Activated CD4-positive, alpha-beta T cell treated with anti-CD3 and anti-CD28 coated beads, Interleukin-2, Interleukin-4, amounts not matched to agents 100 ng/mL and 50 ng/mL, durations not matched to agents 16 hours and 8 hours (primary cell): ENCODE measurements around the gene ZNF892.
A peak's percentile ranks its signal among the peaks of the same experiment; 100 is the strongest.
"Not testable (repeated sequence)": the region's sequence is repeated elsewhere in the genome, so short reads cannot be mapped to it uniquely, and the experiment has no call there.

Experiments
- DNase-seq: peaks from one replicate; pipeline ENCODE4 v3.0.0-alpha.2; 2020; ENCODE audit warnings: low spot score

Gene ZNF892

DNA sequence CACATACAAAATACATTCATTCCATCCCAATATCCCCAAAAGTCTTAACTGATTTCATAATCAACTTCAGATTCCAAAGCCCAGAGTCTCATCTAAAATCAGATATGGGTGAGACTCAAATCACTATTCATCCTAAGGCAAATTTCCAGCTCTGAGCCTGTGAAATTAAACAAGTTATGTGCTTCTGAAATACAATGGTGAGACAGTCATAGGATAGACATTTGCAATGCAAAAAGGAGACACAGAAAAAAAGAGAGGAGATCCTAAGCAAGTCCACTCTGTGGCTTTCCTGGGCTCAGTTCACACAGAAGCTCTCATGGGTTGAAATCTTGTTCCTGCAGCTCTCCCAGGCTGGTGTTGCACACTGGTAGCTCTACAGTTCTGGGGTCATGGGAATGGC is 18.3 kb downstream of the ZNF892 start:
- DNase-seq: no peak

DNA sequence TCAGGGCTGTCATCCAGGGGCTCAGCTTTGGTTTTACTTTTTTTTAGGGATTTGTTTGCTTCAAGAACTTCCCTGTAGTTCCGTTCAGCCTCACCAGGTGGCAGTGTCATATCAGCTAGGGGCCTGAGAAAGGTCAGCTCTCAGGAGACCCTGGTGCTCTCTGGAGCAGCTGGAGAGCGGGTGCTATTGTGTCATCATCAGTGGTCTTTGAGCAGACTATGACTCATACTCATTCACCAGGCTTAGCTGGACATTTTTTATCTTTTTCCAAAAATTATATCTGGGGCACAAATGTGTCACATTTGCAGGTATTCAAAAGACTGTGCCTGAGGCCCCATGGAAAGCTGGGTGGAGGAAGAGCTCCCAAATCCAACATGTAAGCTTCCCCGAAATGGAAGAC is 24.4 kb downstream of the ZNF892 start:
- DNase-seq: peak; percentile 9

DNA sequence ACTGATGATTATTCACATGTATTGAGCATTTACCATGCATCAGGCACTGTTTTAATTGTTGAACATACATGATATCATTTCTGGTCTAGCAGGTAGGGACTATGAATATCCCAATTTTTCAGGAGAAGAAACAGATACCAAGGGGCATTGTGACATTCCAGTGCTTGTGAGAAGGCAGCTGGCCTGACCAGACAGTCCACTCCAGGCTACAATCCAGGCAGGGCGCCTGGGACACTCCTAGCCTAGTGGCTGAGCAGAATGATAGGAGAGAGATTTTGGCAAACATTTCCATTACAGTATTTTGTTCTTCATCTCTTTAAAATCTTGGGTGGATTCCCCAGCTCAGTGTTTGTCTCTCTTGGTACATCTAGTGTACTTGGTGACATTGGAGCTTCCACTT is 24.9 kb downstream of the ZNF892 start:
- no peak for DNase-seq

DNA sequence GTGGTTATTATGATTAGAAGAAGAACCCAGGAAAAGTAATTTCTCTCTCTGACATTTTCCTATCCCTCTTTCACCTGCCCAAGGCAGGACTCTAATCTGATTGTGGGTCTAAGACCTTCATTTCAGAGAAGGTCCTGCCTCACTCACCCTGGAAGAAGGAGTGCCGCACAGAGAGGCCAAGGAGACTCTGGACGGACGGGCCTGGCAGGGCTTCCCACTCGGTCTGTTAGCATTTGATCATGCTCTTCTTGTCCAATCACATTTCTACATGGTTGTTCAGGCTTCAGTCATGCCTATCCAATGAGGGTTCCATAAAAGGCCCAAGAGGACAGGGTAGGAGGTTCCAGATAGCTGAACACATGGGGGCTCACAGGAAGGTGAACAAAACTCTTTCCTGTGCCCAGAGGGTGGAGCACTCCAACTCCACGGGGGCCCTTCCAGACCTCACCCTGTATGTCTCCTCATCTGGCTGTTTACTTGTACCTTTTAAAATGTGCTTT is 27.0 kb downstream of the ZNF892 start:
- DNase-seq: no peak

DNA sequence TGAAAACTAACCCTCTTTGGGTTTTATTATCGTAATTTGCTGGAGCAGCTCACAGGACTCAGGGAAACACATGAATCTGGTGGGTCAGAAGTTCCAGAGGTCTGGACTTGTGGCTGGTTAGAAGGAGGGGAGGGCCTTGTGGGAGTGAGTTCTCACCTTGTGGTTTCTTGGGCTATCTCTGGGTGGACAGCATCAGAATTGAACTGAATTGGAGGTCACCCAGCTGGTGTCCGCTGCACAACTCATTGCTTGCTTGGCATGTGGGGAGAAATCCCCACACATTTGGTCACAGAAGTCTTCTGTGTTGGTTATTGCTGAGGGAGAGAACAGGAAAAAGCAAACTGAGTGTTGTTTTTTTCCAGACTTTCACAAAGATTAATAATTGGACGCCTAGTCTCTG is 27.5 kb downstream of the ZNF892 start:
- no peak for DNase-seq

DNA sequence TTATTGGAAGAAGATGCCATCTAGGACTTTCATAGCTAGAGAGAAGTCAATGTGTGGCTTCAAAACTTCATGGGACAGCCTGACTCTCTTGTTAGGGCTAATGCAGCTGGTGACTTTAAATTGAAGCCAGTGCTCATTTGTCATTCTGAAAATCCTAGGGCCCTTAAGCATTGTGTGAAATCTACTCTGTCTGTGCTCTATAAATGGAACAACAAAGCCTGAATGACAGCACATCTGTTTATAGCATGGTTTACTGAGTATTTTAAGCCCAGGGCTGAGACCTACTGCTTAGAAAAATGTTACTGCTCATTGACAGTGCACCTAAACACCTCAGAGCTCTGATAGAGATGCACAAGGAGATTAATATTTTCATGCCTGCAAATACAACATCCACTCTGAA is 30.8 kb downstream of the ZNF892 start:
- DNase-seq: no peak

DNA sequence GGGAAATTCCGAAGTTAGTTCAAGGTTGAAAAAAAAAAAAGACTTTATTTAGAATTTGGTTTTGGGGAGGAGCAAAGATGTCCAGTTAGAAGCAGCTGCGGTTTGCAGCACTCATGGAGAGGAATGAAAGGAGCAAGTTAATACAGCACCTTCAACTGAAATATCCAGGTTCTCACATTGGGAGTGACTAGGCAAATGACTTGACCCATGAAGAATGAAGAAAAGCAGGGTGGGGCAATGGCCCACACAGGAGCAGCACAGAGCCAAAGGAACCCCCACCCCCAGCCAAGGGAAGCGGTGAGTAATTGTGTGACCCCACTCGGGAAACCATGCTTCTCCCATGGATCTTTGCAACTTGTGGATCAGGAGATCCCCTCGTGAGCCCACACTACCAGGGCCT is 32.8 kb downstream of the ZNF892 start:
- no peak for DNase-seq

DNA sequence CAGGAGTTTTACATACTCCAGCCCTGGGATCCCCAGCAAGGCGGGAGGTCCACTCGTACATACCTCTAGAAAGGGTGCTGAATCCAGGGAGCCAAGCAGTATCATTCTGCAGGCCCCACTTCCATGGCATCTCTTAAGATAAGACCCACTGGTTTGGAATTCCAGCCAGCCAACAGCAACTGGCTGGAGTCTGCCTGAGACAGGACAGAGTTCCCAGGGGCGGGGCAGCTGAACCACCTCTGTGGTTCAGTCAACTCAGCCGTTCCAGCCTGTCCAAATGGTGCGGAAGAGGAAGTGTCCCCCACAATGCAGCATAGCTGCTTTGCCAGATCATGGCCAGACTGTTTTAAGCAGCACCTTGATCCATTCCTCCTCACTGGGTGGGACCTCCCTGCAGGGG is 33.2 kb downstream of the ZNF892 start:
- no peak for DNase-seq

DNA sequence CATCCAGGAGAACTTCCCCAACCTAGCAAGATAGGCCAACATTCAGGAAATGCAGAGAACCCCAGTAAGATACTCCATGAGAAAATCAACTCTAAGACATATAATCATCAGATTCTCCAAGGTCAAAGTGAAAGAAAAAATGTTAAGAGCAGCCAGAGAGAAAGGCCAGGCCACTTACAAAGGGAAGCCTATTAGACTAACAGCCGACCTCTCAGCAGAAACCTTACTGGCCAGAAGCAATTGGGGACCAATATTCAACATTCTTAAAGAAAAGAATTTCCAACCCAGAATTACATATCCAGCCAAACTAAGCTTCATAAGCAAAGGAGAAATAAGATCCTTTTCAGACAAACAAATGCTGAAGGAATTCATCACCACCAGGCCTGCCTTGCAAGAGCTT is 34.8 kb downstream of the ZNF892 start:
- not testable (repeated sequence) for DNase-seq
